Thymus (tissue), 11 donors: Measurements from ENCODE around the gene CCDC138. TPM values are rescaled to one million over a fixed set of nuclear protein-coding genes. Genes with fewer than 3 reads are reported as not detected.

ENCODE experiments used
- DNase-seq, 9 donors: peaks; one replicate each; pipeline ENCODE4 v3.0.0-alpha.2; 2013; ENCODE audit warnings: low spot score in 9 of 9, low read depth in 6 of 9, missing footprints in 1 of 9
- H3K27ac ChIP-seq, 2 donors: one replicate each; pipeline ENCODE4 v1.5.1; 2013; ENCODE audit warnings: control low read depth in 1 of 2, low read depth in 1 of 2, low read length in 1 of 2, mild to moderate bottlenecking in 1 of 2, moderate library complexity in 1 of 2
- H3K27me3 ChIP-seq, 2 donors: one replicate each; pipeline ENCODE4 v1.5.1; 2013; ENCODE audit warnings: low read length in 1 of 2; ENCODE audit not compliant: control insufficient read depth in 2 of 2, insufficient read depth in 1 of 2
- H3K36me3 ChIP-seq, 2 donors: one replicate each; pipeline ENCODE4 v1.5.1; 2013; ENCODE audit warnings: low read length in 1 of 2, mild to moderate bottlenecking in 1 of 2, moderate library complexity in 1 of 2; ENCODE audit not compliant: control insufficient read depth in 2 of 2, insufficient read depth in 2 of 2
- H3K4me1 ChIP-seq, 2 donors: one replicate each; pipeline ENCODE4 v1.5.1; 2013; ENCODE audit warnings: low read length in 2 of 2; ENCODE audit not compliant: control insufficient read depth in 2 of 2, insufficient read depth in 2 of 2
- H3K4me3 ChIP-seq, 2 donors: one replicate each; pipeline ENCODE4 v1.5.1; 2013; ENCODE audit warnings: low read length in 2 of 2, control low read depth in 1 of 2, mild to moderate bottlenecking in 1 of 2
- H3K9me3 ChIP-seq, 2 donors: one replicate each; pipeline ENCODE4 v1.5.1; 2013; ENCODE audit warnings: low read length in 1 of 2, mild to moderate bottlenecking in 1 of 2; ENCODE audit not compliant: control insufficient read depth in 2 of 2, insufficient read depth in 1 of 2
- WGBS: extraction: QIAGEN DNeasy Blood & Tissue Kit; methylation state at CpG from one replicate; pipeline ENCODE4 v1.1.7; 2013; 5-methylcytosine and 5-hydroxymethylcytosine counted together
- polyA plus RNA-seq: library from polyadenylated mRNA; stranded (reverse); fragments of 200-250 nt; gene quantifications from one replicate; pipeline ENCODE4 v1.2.3, GENCODE V29; 2013
- total RNA-seq: library from RNA; stranded (reverse); fragments of 120-200 nt; gene quantifications from one replicate; pipeline ENCODE4 v1.2.4, GENCODE V29; 2013
- donor health status: healthy.

Gene CCDC138
- total and polyA plus RNA-seq, 2 donors: 4.4 to 19.9 TPM

GRCh38 chr2:108837198-108837597 lies 50.6 kb downstream of the CCDC138 start:
- no peak overlapping the region for H3K27ac ChIP-seq
- H3K27me3 ChIP-seq: no peaks in the 10 kb centered on the region
- H3K9me3 ChIP-seq: no peaks in the 10 kb centered on the region
- H3K4me1 ChIP-seq: no peaks in the 10 kb centered on the region
- no peak overlapping the region for H3K4me3 ChIP-seq
- no peaks in the 10 kb centered on the region for H3K36me3 ChIP-seq
- WGBS: 97% methylated on average over 7 of the region's 7 CpGs
- no peak for DNase-seq

GRCh38 chr2:108841506-108841905 lies 54.9 kb downstream of the CCDC138 start:
- no peak overlapping the region for H3K27ac ChIP-seq
- no peaks in the 10 kb centered on the region for H3K36me3 ChIP-seq
- H3K9me3 ChIP-seq: no peaks in the 10 kb centered on the region

GRCh38 chr2:108845923-108846322 lies 59.4 kb downstream of the CCDC138 start:
- Histone ChIP-seq H3K27ac (no peak overlapping the region), H3K36me3 (peaks cover 7 to 9% of the 10 kb centered on the region in 2 donors), H3K4me1 (no peaks in the 10 kb centered on the region), H3K27me3 (no peaks in the 10 kb centered on the region), H3K4me3 (no peak overlapping the region), H3K9me3 (no peaks in the 10 kb centered on the region)
- DNase-seq: no peak

More at GRCh38 chr2:108841506-108841905, 54.9 kb downstream of the CCDC138 start:
- no peaks in the 10 kb centered on the region for H3K4me1 ChIP-seq
- no peaks in the 10 kb centered on the region for H3K27me3 ChIP-seq
- no peak overlapping the region for H3K4me3 ChIP-seq
- no peak for DNase-seq

GRCh38 chr2:108847000-108847399 lies 60.4 kb downstream of the CCDC138 start:
- DNase-seq: no peak
- no peaks in the 10 kb centered on the region for H3K4me1 ChIP-seq
- no peaks in the 10 kb centered on the region for H3K27me3 ChIP-seq
- no peak overlapping the region for H3K4me3 ChIP-seq
- H3K27ac ChIP-seq: no peak overlapping the region
- H3K9me3 ChIP-seq: no peaks in the 10 kb centered on the region
- peaks cover 9 to 10% of the 10 kb centered on the region in 2 donors for H3K36me3 ChIP-seq
- 97% methylated on average over 1 of the region's 1 CpG for WGBS

- no peak for DNase-seq
- H3K27me3 ChIP-seq: no peaks in the 10 kb centered on the region
- no peaks in the 10 kb centered on the region for H3K4me1 ChIP-seq
- WGBS: 98% methylated on average over 3 of the region's 3 CpGs
- no peak overlapping the region for H3K27ac ChIP-seq
- peaks cover 10 to 11% of the 10 kb centered on the region in 2 donors for H3K36me3 ChIP-seq
- no peaks in the 10 kb centered on the region for H3K9me3 ChIP-seq
- H3K4me3 ChIP-seq: no peak overlapping the region
These were observed 65.8 kb downstream of the CCDC138 start for GRCh38 chr2:108852375-108852774.

GRCh38 chr2:108853421-108853820 lies 66.8 kb downstream of the CCDC138 start:
- H3K27ac ChIP-seq: no peak overlapping the region
- peaks cover 10 to 11% of the 10 kb centered on the region in 2 donors for H3K36me3 ChIP-seq
- WGBS: 100% methylated on average over 2 of the region's 2 CpGs
- no peaks in the 10 kb centered on the region for H3K27me3 ChIP-seq
- no peaks in the 10 kb centered on the region for H3K4me1 ChIP-seq
- DNase-seq: no peak
- H3K9me3 ChIP-seq: no peaks in the 10 kb centered on the region
- H3K4me3 ChIP-seq: no peak overlapping the region

- Histone ChIP-seq H3K4me1 (no peaks in the 10 kb centered on the region), H3K36me3 (peaks cover 8 to 9% of the 10 kb centered on the region in 2 donors), H3K27ac (no peak overlapping the region), H3K9me3 (no peaks in the 10 kb centered on the region), H3K27me3 (no peaks in the 10 kb centered on the region), H3K4me3 (no peak overlapping the region)
- no peak for DNase-seq
- WGBS: 98% methylated on average over 1 of the region's 1 CpG
These were observed 67.9 kb downstream of the CCDC138 start for GRCh38 chr2:108854484-108854883.

GRCh38 chr2:108855194-108855593 lies 68.6 kb downstream of the CCDC138 start:
- H3K27ac ChIP-seq: no peak overlapping the region
- H3K27me3 ChIP-seq: no peaks in the 10 kb centered on the region
- DNase-seq: peak in 5 of 9 donors; percentile 8 to 58 (median 15)
- WGBS: 53% methylated on average over 1 of the region's 1 CpG
- H3K9me3 ChIP-seq: no peaks in the 10 kb centered on the region
- H3K4me1 ChIP-seq: no peaks in the 10 kb centered on the region
- no peak overlapping the region for H3K4me3 ChIP-seq
- peaks cover 3 to 4% of the 10 kb centered on the region in 2 donors for H3K36me3 ChIP-seq

- no peaks in the 10 kb centered on the region for H3K27me3 ChIP-seq
- H3K27ac ChIP-seq: no peak overlapping the region
- no peaks in the 10 kb centered on the region for H3K4me1 ChIP-seq
- no peaks in the 10 kb centered on the region for H3K36me3 ChIP-seq
- WGBS: 83% methylated on average over 3 of the region's 3 CpGs
- H3K9me3 ChIP-seq: no peaks in the 10 kb centered on the region
- no peak overlapping the region for H3K4me3 ChIP-seq
- no peak for DNase-seq
These were observed 72.3 kb downstream of the CCDC138 start for GRCh38 chr2:108858894-108859293.

GRCh38 chr2:108866041-108866440 lies 79.5 kb downstream of the CCDC138 start:
- Histone ChIP-seq H3K4me1 (no peaks in the 10 kb centered on the region), H3K36me3 (peaks cover 0 to 5% of the 10 kb centered on the region in 2 donors), H3K9me3 (peaks cover 0 to 5% of the 10 kb centered on the region in 2 donors), H3K4me3 (no peak overlapping the region), H3K27me3 (no peaks in the 10 kb centered on the region), H3K27ac (no peak overlapping the region)
- DNase-seq: no peak
